ENCODE data around the gene ZNF618. TPM values are rescaled to one million over a fixed set of nuclear protein-coding genes. Genes with fewer than 3 reads are reported as not detected.

Gene ZNF618
- polyA plus RNA-seq, 1 of the 3 experiments (the other 2 are of a cell fraction): 6.2 TPM

GRCh38 chr9:113998525-113999255, 122.6 kb downstream of the ZNF618 start:
- TF ChIP-seq TEAD4 (IDR thresholded peaks at IDR 0.05; ENCODE audit: borderline replicate concordance, insufficient read depth) (no peak), SMC3 (IDR thresholded peaks at IDR 0.05; ENCODE audit: low read depth, low read length) (peak; percentile 49; the same call in 1 of the 2 replicates), CTCF (IDR thresholded peaks at IDR 0.05) (peak; percentile 28), NFIC (IDR thresholded peaks at IDR 0.05; ENCODE audit: borderline replicate concordance) (no peak), RAD21 (IDR thresholded peaks at IDR 0.05; ENCODE audit: low read length) (peak; percentile 55)
- no peaks in the 10 kb centered on the region for H3K27me3 ChIP-seq (ENCODE audit: insufficient read depth)
- no peak overlapping the region for H2AFZ ChIP-seq (ENCODE audit: low read depth)
- H4K20me1 ChIP-seq (ENCODE audit: insufficient read depth): peaks cover 8% of the 10 kb centered on the region
- DNase-seq: peak; percentile 56
- no peak overlapping the region for H3K4me2 ChIP-seq
- H3K9me2 ChIP-seq: no peaks in the 10 kb centered on the region
- H3F3A ChIP-seq (replicated peaks; ENCODE audit: insufficient read depth): no peaks in the 10 kb centered on the region
- no peak overlapping the region for H3K9ac ChIP-seq
- no peaks in the 10 kb centered on the region; the same call in 1 of the 2 replicates for H3K79me2 ChIP-seq (ENCODE audit: insufficient read depth)
- H3K27ac ChIP-seq (ENCODE audit: low read depth in 2 of 2, low read length in 1 of 2): no peak overlapping the region; a peak in 1 of 4 replicates
- ChIA-PET POLR2A (no interaction called here), CTCF (interaction anchor here (1.7 to 2.4 kb wide), 2 partner anchors 14 to 191 kb away, joined by 4 to 11 read pairs; no protein-coding TSS in a partner anchor)
- H3K4me3 ChIP-seq (ENCODE audit: low read depth in 2 of 2, low read length in 1 of 2): no peak overlapping the region
- H3K9me3 ChIP-seq: no peaks in the 10 kb centered on the region
- WGBS (ENCODE audit: low lambda C conversion rate): 97% methylated on average over 12 of the region's 16 CpGs
- peaks cover 6 to 20% of the 10 kb centered on the region in 2 experiments for H3K36me3 ChIP-seq (replicated peaks in 1 of 2; ENCODE audit: control insufficient read depth in 1 of 2, insufficient read depth in 2 of 2, low read length in 1 of 2)
- peaks cover 10 to 54% of the 10 kb centered on the region in 2 experiments; a peak in 3 of 4 replicates for H3K4me1 ChIP-seq (ENCODE audit: control insufficient read depth in 1 of 2, insufficient read depth in 2 of 2, low read depth in 1 of 2, low read length in 1 of 2)

DNA sequence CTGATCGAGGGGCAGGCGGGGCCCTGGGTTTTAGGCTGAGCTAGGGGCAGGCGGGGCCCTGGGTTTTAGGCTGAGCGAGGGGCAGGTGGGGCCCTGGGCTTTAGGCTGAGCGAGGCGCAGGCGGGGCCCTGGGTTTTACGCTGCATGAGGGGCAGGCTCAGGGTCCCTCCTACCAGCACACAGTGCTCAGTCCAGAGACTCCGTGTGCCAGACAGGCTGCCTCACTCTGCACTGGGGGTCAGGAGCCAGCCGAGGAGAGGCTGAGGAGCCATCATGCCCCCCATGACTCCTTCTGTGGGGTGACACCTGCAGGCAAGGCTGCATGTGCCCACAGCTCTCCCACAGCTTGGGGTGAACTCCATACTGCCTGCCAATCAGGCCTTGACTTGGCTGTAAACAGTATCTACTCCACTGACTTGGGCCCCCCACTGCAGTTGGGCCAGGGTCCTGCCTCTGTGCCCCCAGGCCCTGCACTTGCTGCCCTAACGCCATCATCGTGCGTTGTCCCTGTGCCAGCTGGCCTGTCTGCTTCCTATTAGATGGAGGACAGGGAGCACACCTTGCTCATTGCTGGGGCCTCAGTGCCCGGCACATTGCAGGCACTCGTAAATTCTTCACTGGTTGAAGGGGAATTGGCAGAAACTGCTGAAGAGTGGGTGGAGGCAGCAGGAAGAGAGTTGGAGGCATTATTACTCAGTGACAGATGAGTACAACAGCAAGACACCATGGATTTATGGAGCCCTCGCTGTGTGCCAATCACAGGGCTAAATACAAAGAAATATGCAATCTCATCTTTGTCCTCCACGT, 123.3 kb downstream of the ZNF618 start:
- no peaks in the 10 kb centered on the region for H3F3A ChIP-seq (replicated peaks; ENCODE audit: insufficient read depth)
- H3K9me3 ChIP-seq: no peaks in the 10 kb centered on the region
- peaks cover 8 to 22% of the 10 kb centered on the region in 2 experiments for H3K36me3 ChIP-seq (replicated peaks in 1 of 2; ENCODE audit: control insufficient read depth in 1 of 2, insufficient read depth in 2 of 2, low read length in 1 of 2)
- WGBS (ENCODE audit: low lambda C conversion rate): 89% methylated on average over 13 of the region's 17 CpGs
- TF ChIP-seq RXRA (IDR thresholded peaks at IDR 0.05; ENCODE audit: borderline replicate concordance, low read depth) (no peak), YY1 (IDR thresholded peaks at IDR 0.05; ENCODE audit: low read depth) (no peak), EP300 (IDR thresholded peaks at IDR 0.05; ENCODE audit: borderline replicate concordance in 1 of 2, low read depth in 1 of 2, low read length in 1 of 2) (no peak), SMC3 (IDR thresholded peaks at IDR 0.05; ENCODE audit: low read depth, low read length) (no peak), TAF1 (IDR thresholded peaks at IDR 0.05; ENCODE audit: borderline replicate concordance, low read depth, low read length) (no peak), ELF1 (IDR thresholded peaks at IDR 0.05) (no peak), SIN3A (IDR thresholded peaks at IDR 0.05; ENCODE audit: borderline replicate concordance, low read depth, low read length) (no peak), MXI1 (IDR thresholded peaks at IDR 0.05; ENCODE audit: low read depth, low read length) (no peak), IRF3 (IDR thresholded peaks at IDR 0.05; ENCODE audit: low read depth, low read length) (no peak), EZH2phosphoT487 (IDR thresholded peaks at IDR 0.05; ENCODE audit: borderline replicate concordance, low read depth) (no peak)
- TF ChIP-seq, protein P1, sequence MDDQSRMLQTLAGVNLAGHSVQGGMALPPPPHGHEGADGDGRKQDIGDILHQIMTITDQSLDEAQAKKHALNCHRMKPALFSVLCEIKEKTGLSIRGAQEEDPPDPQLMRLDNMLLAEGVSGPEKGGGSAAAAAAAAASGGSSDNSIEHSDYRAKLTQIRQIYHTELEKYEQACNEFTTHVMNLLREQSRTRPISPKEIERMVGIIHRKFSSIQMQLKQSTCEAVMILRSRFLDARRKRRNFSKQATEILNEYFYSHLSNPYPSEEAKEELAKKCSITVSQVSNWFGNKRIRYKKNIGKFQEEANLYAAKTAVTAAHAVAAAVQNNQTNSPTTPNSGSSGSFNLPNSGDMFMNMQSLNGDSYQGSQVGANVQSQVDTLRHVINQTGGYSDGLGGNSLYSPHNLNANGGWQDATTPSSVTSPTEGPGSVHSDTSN (IDR thresholded peaks at IDR 0.05): no peak
- DNase-seq: no peak
- H3K27ac ChIP-seq (ENCODE audit: low read depth in 2 of 2, low read length in 1 of 2): no peak overlapping the region; a peak in 1 of 4 replicates
- no peak overlapping the region for H3K9ac ChIP-seq
- H3K4me3 ChIP-seq (ENCODE audit: low read depth in 2 of 2, low read length in 1 of 2): no peak overlapping the region
- peaks cover under 1% of the 10 kb centered on the region for H4K20me1 ChIP-seq (ENCODE audit: insufficient read depth)
- H2AFZ ChIP-seq (ENCODE audit: low read depth): no peak overlapping the region
- ChIA-PET CTCF (interaction anchor here (1.7 kb wide), 1 partner anchor 192 kb away, joined by 4 read pairs; no protein-coding TSS in a partner anchor), POLR2A (no interaction called here)
- H3K27me3 ChIP-seq (ENCODE audit: insufficient read depth): no peaks in the 10 kb centered on the region
- H3K4me2 ChIP-seq: no peak overlapping the region
- no peaks in the 10 kb centered on the region for H3K9me2 ChIP-seq
- no peaks in the 10 kb centered on the region; the same call in 1 of the 2 replicates for H3K79me2 ChIP-seq (ENCODE audit: insufficient read depth)
- peaks cover 3 to 48% of the 10 kb centered on the region in 2 experiments; a peak in 2 of 4 replicates for H3K4me1 ChIP-seq (ENCODE audit: control insufficient read depth in 1 of 2, insufficient read depth in 2 of 2, low read depth in 1 of 2, low read length in 1 of 2)
